ENCODE measurements around the gene ARMC2.

- TF ChIP-seq CTCF (conservative IDR thresholded peaks at IDR 0.05; ENCODE audit: low read depth in 2 of 2) (no peak), POLR2AphosphoS5 (IDR thresholded peaks at IDR 0.05; ENCODE audit: low read depth) (no peak), EZH2 (IDR thresholded peaks at IDR 0.05; ENCODE audit: low read depth, unreplicated experiment) (no peak), JUNB (IDR thresholded peaks at IDR 0.05; ENCODE audit: unreplicated experiment) (no peak), EZH2phosphoT487 (IDR thresholded peaks at IDR 0.05; ENCODE audit: unreplicated experiment) (no peak), REST (IDR thresholded peaks at IDR 0.05; ENCODE audit: unreplicated experiment) (no peak), ZNF114 (CRISPR knock-in tag; IDR thresholded peaks at IDR 0.05) (no peak), CREB1 (CRISPR knock-in tag; IDR thresholded peaks at IDR 0.05; ENCODE audit: low read depth) (no peak), STAT1 (IDR thresholded peaks at IDR 0.05; ENCODE audit: unreplicated experiment) (no peak), ZNF462 (CRISPR knock-in tag; IDR thresholded peaks at IDR 0.05) (no peak)
- TF ChIP-seq, protein P1, sequence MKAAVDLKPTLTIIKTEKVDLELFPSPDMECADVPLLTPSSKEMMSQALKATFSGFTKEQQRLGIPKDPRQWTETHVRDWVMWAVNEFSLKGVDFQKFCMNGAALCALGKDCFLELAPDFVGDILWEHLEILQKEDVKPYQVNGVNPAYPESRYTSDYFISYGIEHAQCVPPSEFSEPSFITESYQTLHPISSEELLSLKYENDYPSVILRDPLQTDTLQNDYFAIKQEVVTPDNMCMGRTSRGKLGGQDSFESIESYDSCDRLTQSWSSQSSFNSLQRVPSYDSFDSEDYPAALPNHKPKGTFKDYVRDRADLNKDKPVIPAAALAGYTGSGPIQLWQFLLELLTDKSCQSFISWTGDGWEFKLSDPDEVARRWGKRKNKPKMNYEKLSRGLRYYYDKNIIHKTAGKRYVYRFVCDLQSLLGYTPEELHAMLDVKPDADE (IDR thresholded peaks at IDR 0.05), result no peak
These were observed 42.1 kb upstream of the ARMC2 start for GRCh38 chr6:108806171-108806570.

Measured in GM23338 (cell line).